BE2C (cell line): ENCODE results near the gene HLA-A.

Experiments used
- DNase-seq: peaks from one replicate; pipeline ENCODE4 v3.0.0-alpha.2; 2020
- H3K27me3 ChIP-seq: fragments of 250-450 bp; sonication (Bioruptor Pico); 2 replicates; pipeline ENCODE4 v1.5.1; 2020; ENCODE audit warnings: mild to moderate bottlenecking
- H3K36me3 ChIP-seq: fragments of 250-450 bp; sonication (Bioruptor Pico); 2 replicates; pipeline ENCODE4 v1.5.1; 2020; ENCODE audit warnings: mild to moderate bottlenecking
- H3K4me1 ChIP-seq: fragments of 250-450 bp; sonication (Bioruptor Pico); 2 replicates; pipeline ENCODE4 v1.5.1; 2020
- H3K4me3 ChIP-seq: 2 replicates; pipeline ENCODE4 v1.5.1; 2011; ENCODE audit warnings: low read depth, low read length
- H3K9me3 ChIP-seq: fragments of 250-450 bp; sonication (Bioruptor Pico); 2 replicates; pipeline ENCODE4 v1.5.1; 2020
- CTCF ChIP-seq: IDR thresholded peaks from 2 replicates; pipeline ENCODE4 v1.5.1; 2012; ENCODE audit warnings: mild to moderate bottlenecking, low read depth, low read length

Gene HLA-A

GRCh38 chr6:29924287-29924686 is 18.0 kb upstream of the HLA-A start:
- Histone ChIP-seq H3K9me3 (no peaks in the 10 kb centered on the region), H3K36me3 (no peaks in the 10 kb centered on the region), H3K4me3 (no peak overlapping the region), H3K27me3 (no peaks in the 10 kb centered on the region), H3K4me1 (no peaks in the 10 kb centered on the region)
- no peak for DNase-seq
- TF ChIP-seq CTCF = no peak

- TF ChIP-seq CTCF = no peak
- no peak for DNase-seq
- Histone ChIP-seq H3K4me3 (no peak overlapping the region), H3K9me3 (no peaks in the 10 kb centered on the region), H3K27me3 (no peaks in the 10 kb centered on the region), H3K4me1 (no peaks in the 10 kb centered on the region), H3K36me3 (no peaks in the 10 kb centered on the region)
These were observed 17.6 kb upstream of the HLA-A start for GRCh38 chr6:29924731-29925130.

GRCh38 chr6:29925321-29925720 is 17.0 kb upstream of the HLA-A start:
- Histone ChIP-seq H3K27me3 (no peaks in the 10 kb centered on the region), H3K36me3 (no peaks in the 10 kb centered on the region), H3K9me3 (no peaks in the 10 kb centered on the region), H3K4me1 (no peaks in the 10 kb centered on the region), H3K4me3 (no peak overlapping the region)
- no peak for DNase-seq
- TF ChIP-seq CTCF = no peak

- no peak for DNase-seq
- no peak overlapping the region for H3K4me3 ChIP-seq
- no peaks in the 10 kb centered on the region for H3K4me1 ChIP-seq
- no peaks in the 10 kb centered on the region for H3K27me3 ChIP-seq
- H3K9me3 ChIP-seq = no peaks in the 10 kb centered on the region
- no peak for TF ChIP-seq CTCF
- no peaks in the 10 kb centered on the region for H3K36me3 ChIP-seq
These were observed 16.5 kb upstream of the HLA-A start for GRCh38 chr6:29925727-29926412.

- H3K4me3 ChIP-seq = no peak overlapping the region
- no peaks in the 10 kb centered on the region for H3K36me3 ChIP-seq
- no peaks in the 10 kb centered on the region for H3K9me3 ChIP-seq
- no peak for DNase-seq
- H3K27me3 ChIP-seq = no peaks in the 10 kb centered on the region
- TF ChIP-seq CTCF = no peak
- no peaks in the 10 kb centered on the region for H3K4me1 ChIP-seq
These were observed 15.7 kb upstream of the HLA-A start for GRCh38 chr6:29926413-29927274.

GRCh38 chr6:29927275-29927569 is 15.1 kb upstream of the HLA-A start:
- no peak for TF ChIP-seq CTCF
- no peaks in the 10 kb centered on the region for H3K4me1 ChIP-seq
- H3K27me3 ChIP-seq = no peaks in the 10 kb centered on the region
- H3K4me3 ChIP-seq = no peak overlapping the region
- no peaks in the 10 kb centered on the region for H3K36me3 ChIP-seq
- no peaks in the 10 kb centered on the region for H3K9me3 ChIP-seq
- DNase-seq = no peak
